Endometrial microvascular endothelial cells (primary cell): ENCODE data around the gene CACNA1G. TPM values are rescaled to one million over a fixed set of nuclear protein-coding genes. Genes with fewer than 3 reads are reported as not detected.

Source experiments
- in situ Hi-C: cut with HindIII; loops from 2 replicates; pipeline ENCODE4 v1.10.0; 2017; ENCODE audit warnings: low sequenced_read_pairs, low pct_unique_long_range_greater_than_20kb; ENCODE audit errors: inconsistent ontology term
- total RNA-seq: library from RNA; depleted of rRNA; stranded (reverse); fragments of >200 nt; gene quantifications from one replicate; pipeline ENCODE4 v1.2.3, GENCODE V29; 2015; ENCODE audit errors: inconsistent ontology term

CACNA1G gene
- total RNA-seq, 1 donor from 2014 or later: not detected

- in situ Hi-C loops: no loop called here
Measured at GRCh38 chr17:50544516-50544915, 16.0 kb upstream of the CACNA1G start.

GRCh38 chr17:50545311-50545710 is 15.2 kb upstream of the CACNA1G start:
- in situ Hi-C loops: no loop called here

DNA sequence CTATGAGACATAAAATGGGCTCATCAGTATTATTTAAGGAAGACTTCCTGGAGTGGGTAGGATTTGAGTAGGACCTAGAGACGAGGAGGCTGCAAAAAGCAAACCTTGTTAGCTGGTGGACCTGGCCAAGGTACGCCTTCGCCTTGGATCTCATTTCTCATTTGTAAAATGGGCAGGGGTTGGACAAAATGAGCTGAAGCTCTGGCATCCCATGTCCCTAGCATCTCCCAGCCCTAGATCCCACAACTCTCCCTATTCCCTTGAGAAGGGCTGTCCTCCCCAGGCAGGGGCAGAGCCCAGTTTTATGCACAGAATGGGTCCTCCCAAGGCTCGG is 13.8 kb upstream of the CACNA1G start:
- in situ Hi-C loops: no loop called here

GRCh38 chr17:50547035-50547735 is 13.3 kb upstream of the CACNA1G start, which contains the start of gene SPATA20:
SPATA20 (plus strand) TSS chr17:50547174; CDS start chr17:50547209, 35 bp downstream.
- in situ Hi-C loops: no loop called here

GRCh38 chr17:50547736-50548083 is 12.8 kb upstream of the CACNA1G start:
- in situ Hi-C loops: no loop called here

DNA sequence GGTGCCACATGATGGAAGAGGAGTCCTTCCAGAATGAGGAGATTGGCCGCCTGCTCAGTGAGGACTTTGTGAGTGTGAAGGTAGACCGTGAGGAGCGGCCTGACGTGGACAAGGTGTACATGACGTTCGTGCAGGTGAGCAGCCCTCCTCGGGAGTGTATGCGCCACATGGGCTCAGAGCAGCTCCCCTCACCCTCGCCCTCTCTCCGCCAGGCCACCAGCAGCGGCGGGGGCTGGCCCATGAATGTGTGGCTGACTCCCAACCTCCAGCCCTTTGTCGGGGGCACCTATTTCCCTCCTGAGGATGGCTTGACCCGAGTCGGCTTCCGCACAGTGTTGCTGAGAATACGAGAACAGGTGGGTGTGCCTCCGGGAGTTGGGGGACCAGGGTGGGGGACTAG is 11.7 kb upstream of the CACNA1G start:
- in situ Hi-C loops: no loop called here

GRCh38 chr17:50549256-50549941 is 11.1 kb upstream of the CACNA1G start:
- in situ Hi-C loops: no loop called here

DNA sequence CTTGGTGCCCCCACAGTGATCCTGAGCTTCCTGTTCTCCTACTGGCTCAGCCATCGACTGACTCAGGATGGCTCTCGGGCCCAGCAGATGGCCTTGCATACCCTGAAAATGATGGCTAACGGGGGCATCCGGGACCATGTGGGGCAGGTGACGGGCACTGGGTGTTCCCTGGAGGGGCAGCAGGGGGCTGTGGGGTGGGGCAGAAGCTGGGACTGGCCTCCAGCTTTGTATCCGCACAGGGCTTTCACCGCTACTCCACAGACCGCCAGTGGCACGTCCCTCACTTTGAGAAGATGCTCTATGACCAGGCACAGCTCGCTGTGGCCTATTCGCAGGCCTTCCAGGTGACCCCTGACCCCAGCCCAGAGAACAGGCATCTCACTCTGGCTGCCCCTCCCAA is 10.5 kb upstream of the CACNA1G start:
- in situ Hi-C loops: no loop called here

- in situ Hi-C loops: no loop called here
Measured at GRCh38 chr17:50550661-50551432, 9.7 kb upstream of the CACNA1G start.

- in situ Hi-C loops: no loop called here
Measured at GRCh38 chr17:50551433-50551815, 9.1 kb upstream of the CACNA1G start.

DNA sequence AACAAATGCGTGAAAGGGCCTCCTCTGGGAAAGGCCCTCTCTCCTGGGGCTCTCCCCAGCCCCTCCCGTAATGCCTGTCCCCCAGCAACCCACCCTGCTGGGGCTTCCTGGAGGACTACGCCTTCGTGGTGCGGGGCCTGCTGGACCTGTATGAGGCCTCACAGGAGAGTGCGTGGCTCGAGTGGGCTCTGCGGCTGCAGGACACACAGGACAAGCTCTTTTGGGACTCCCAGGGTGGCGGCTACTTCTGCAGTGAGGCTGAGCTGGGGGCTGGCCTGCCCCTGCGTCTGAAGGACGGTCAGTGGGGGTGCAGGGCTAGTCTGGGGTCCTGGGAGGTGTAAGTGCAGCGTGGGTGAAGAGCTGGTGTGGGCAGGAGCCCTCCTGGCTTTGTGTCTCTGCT is 8.6 kb upstream of the CACNA1G start:
- in situ Hi-C loops: no loop called here

DNA sequence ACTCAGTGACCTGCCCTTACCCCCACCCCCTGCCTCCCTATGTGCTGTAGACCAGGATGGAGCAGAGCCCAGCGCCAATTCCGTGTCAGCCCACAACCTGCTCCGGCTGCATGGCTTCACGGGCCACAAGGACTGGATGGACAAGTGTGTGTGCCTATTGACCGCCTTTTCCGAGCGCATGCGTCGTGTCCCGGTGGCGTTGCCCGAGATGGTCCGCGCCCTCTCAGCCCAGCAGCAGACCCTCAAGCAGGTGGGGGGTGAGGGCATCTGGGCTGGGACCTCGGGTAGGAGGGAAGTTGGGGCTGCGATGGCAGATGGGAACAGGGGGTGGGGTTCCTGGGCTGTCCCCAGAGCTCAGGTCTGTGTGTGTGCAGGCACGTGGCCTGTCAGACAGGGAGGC is 6.3 kb upstream of the CACNA1G start:
- in situ Hi-C loops: no loop called here

- in situ Hi-C loops: no loop called here
Measured at GRCh38 chr17:50556803-50557202, 3.7 kb upstream of the CACNA1G start.

DNA sequence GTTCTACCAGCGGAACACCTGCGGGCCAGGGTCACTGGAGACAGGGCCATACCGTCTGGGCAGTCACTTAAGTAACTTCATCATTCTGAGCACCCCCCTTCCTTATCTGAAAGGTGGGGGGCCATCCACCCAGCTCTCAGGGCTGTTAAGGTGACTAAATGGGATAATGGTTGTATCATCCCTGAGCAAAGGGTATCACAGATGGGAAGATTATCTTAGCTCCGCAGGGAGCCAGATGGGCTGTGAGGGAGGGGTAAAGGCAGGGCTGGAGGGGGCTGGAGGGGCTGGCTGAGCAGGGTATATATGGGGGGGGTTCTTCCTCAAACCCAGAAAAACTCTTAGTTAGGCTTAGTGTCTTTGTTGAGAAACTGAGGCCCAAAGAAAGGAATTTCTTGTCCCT is 2.9 kb upstream of the CACNA1G start:
- in situ Hi-C loops: no loop called here

DNA sequence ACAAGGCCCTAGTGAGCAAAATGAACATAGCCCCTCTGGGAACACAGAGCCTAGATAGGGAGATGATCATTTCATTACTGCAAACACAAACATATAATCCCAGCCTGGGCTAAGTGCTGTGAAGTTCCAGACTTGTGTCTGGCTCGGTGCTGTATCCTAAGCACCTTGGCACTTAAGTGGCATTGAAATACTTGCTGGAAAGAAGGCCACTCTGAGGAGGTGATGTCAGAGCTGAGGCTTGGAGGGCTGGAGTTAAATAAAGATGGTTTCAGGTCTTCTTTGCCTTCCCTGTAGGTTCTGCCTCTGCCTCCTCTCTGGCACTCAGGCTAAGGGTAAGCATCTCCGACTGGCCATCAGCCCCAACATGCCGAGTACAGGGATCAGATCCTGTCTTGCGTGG is 2.4 kb upstream of the CACNA1G start:
- in situ Hi-C loops: no loop called here

- in situ Hi-C loops: no loop called here
Measured at GRCh38 chr17:50558581-50558940, 2.0 kb upstream of the CACNA1G start.

DNA sequence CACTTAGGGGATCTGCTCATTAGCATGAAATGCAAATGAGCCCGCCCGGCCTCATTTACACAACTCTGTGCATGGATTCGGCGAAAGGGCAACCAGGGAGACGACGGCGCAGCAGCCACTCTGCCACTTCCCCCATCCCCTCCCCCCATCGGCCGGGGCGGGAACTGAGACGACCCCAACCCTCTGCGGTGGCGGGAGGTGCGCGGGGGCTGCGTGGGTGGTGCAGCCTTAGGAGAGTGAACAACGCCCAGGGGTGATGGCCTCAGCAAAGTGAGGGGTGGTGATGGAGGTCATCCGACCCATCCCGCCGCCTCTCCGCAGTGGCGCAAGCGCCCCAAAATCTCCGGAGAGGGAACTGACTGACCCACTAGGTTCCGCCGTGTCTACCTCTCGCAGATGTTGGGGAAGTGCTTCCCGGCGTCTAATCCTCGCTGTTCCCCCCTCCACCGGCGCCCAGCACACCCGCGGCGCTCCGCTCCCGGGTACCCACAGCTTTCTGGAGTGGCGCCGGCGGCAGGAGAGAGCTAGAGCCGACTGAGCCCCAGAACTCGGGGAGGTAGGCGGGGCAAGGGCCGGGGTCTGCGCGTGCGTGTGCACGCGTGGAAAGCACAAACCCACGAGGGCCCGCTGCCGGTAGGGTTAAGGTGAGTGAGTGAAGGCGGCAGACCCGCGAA is 1.4 kb upstream of the CACNA1G start:
- in situ Hi-C loops: no loop called here

DNA sequence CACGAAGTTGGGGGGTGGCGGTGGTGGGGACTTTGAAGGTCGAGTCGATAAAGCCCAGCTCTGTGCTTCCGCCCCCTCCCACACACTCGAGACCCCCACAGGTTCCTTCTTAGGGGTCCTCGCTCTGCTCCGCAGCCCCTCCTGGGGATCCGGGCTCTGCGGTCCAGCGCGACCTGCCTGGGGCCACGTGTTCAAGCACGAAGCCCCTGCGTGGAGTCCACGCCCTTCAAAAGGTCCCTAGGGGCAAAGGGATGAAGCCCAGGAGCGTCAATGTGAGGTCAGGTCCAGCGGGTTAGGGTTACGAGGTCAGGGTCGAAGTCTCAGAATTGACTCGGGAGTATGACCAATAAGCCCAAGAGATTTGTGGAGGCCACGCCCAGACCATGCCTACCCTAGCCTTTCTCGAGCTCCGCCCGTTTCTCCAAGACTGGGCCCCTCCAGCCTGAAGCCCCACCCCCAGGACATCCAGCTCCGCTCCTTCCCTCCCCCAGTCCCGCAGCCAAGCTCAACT is 786 bp upstream of the CACNA1G start:
- in situ Hi-C loops: no loop called here

DNA sequence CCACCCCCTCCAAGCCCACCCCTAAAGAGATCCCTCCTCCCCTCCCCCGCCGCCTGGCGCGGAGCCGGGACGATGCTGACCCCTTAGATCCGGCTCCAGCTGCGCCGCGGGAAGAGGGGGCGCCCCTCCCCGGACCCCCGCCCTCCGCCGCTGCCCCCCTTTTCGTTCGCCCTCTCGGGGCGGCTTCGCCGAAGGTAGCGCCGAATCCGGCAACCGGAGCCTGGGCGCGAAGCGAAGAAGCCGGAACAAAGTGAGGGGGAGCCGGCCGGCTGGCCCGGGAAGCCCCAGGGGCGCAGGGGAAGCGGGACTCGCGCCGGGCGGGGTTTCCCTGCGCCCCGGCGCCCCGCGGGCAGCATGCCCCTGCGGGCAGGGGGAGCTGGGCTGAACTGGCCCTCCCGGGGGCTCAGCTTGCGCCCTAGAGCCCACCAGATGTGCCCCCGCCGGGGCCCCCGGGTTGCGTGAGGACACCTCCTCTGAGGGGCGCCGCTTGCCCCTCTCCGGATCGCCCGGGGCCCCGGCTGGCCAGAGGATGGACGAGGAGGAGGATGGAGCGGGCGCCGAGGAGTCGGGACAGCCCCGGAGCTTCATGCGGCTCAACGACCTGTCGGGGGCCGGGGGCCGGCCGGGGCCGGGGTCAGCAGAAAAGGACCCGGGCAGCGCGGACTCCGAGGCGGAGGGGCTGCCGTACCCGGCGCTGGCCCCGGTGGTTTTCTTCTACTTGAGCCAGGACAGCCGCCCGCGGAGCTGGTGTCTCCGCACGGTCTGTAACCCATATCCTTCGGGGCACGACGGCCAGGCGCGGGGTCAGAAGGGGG is 623 bp downstream of the CACNA1G start:
- in situ Hi-C loops: no loop called here
